Sigmoid colon (tissue), 4 donors: Measurements from ENCODE around the gene HDAC7.

Experiments used
- CTCF ChIP-seq, 4 experiments: fragments of 450-650 bp in 3 of 4; fragments of 200-600 bp in 1 of 4; IDR thresholded peaks; one replicate each; pipeline ENCODE4 v1.5.1; 2016 to 2019; ENCODE audit warnings: antibody characterized with exemption in 4 of 4, mild to moderate bottlenecking in 3 of 4, moderate library complexity in 2 of 4
- POLR2AphosphoS5 ChIP-seq, 4 donors: sonication (generic); formaldehyde crosslinking; IDR thresholded peaks; one replicate each; pipeline ENCODE4 v1.6.1; 2017; ENCODE audit warnings: antibody characterized with exemption in 4 of 4

GRCh38 chr12:47750916-47751470 lies 68.7 kb downstream of the HDAC7 start:
- no peak for TF ChIP-seq POLR2AphosphoS5 (IDR thresholded peaks at IDR 0.05)
- no peak for TF ChIP-seq CTCF (IDR thresholded peaks at IDR 0.05)
